HCT116 (cell line): Measurements from ENCODE around the gene THSD7B. TPM values are rescaled to one million over a fixed set of nuclear protein-coding genes. Genes with fewer than 3 reads are reported as not detected.

Experiments
- ATAC-seq: fragments of 200-7000 bp; cut with Tn5 transposase; 2 replicates; pipeline ENCODE4 v1.9.1; 2020; ENCODE audit warnings: mild to moderate bottlenecking, moderate library complexity
- BruUV-seq: library from RNA; stranded (reverse); fragments of 400-500 nt; replicated peaks from 2 replicates; lab custom pipeline; 2021; lab: Mats Ljungman, UMichigan
- CTCF ChIA-PET: fragments of 300-600 bp; sonication (Branson Sonifier 250); formaldehyde crosslinking; loops from one replicate; lab custom pipeline; 2021; ENCODE audit warnings: antibody characterized with exemption; lab: Charles Lee
- POLR2A ChIA-PET: fragments of 300-600, 350-600 bp; sonication (Branson Sonifier 250); formaldehyde crosslinking; loops from one replicate; lab custom pipeline; 2021; ENCODE audit warnings: antibody characterized with exemption; lab: Charles Lee
- RAD21 ChIA-PET, 2 experiments: fragments of 300-600 bp; sonication (Branson Sonifier 250); formaldehyde crosslinking; loops; one replicate each; lab custom pipeline; 2023; ENCODE audit warnings: low total read pairs in 2 of 2; ENCODE audit not compliant: uncharacterized antibody in 2 of 2, unreplicated experiment in 2 of 2, low non-redundant PET in 1 of 2; lab: Charles Lee
- DNase-seq: peaks from one replicate; pipeline ENCODE4 v3.0.0-alpha.2; 2010; ENCODE audit warnings: low read depth, low spot score
- H2AFZ ChIP-seq: fragments of 200-600 bp; shearing (Covaris generic), sonication (generic); 2 replicates; pipeline ENCODE4 v1.6.1; 2017; ENCODE audit warnings: low read depth, mixed run types, mixed read lengths, antibody characterized with exemption, low read length; ENCODE audit not compliant: poor library complexity, severe bottlenecking
- H3K27ac ChIP-seq: 2 replicates; pipeline ENCODE4 v1.5.1; 2012; ENCODE audit warnings: low read depth, low read length
- H3K27me3 ChIP-seq: fragments of 200-600 bp; sonication (generic); 2 replicates; pipeline ENCODE4 v1.6.1; 2016; ENCODE audit warnings: mixed run types, low read length, mixed read lengths; ENCODE audit not compliant: insufficient read depth
- H3K36me3 ChIP-seq, 2 experiments: fragments of 200-500 bp in 1 of 2; fragments of 200-600 bp in 1 of 2; sonication (Bioruptor generic) in 1 of 2; sonication (generic) in 1 of 2; 2 replicates each; pipeline versions ENCODE4 v1.5.1 to v1.6.1; 2014 to 2016; ENCODE audit warnings: low read length in 2 of 2, inconsistent platforms in 1 of 2, mixed read lengths in 1 of 2, mixed run types in 1 of 2; ENCODE audit not compliant: insufficient read depth in 2 of 2, control insufficient read depth in 1 of 2
- H3K4me1 ChIP-seq, 2 experiments: fragments of 200-600 bp in 1 of 2; sonication (generic) in 1 of 2; 2 replicates each; pipeline versions ENCODE4 v1.5.1 to v1.6.1; 2012 to 2017; ENCODE audit warnings: low read length in 2 of 2, inconsistent platforms in 1 of 2, mild to moderate bottlenecking in 1 of 2, mixed read lengths in 1 of 2, mixed run types in 1 of 2, moderate library complexity in 1 of 2; ENCODE audit not compliant: insufficient read depth in 2 of 2, control insufficient read depth in 1 of 2
- H3K4me2 ChIP-seq: fragments of 200-600 bp; sonication (generic); 2 replicates; pipeline ENCODE4 v1.6.1; 2017; ENCODE audit warnings: mixed run types, low read length, mixed read lengths
- H3K4me3 ChIP-seq, 2 experiments: fragments of 200-600 bp in 1 of 2; sonication (generic) in 1 of 2; replicated peaks in 1 of 2; 2 replicates each; pipeline ENCODE4 v1.5.1; 2011 to 2016; ENCODE audit warnings: low read length in 2 of 2, control low read depth in 1 of 2, low read depth in 1 of 2, mild to moderate bottlenecking in 1 of 2, mixed read lengths in 1 of 2, mixed run types in 1 of 2
- H3K79me2 ChIP-seq: fragments of 200-600 bp; sonication (generic); 2 replicates; pipeline ENCODE4 v1.6.1; 2017; ENCODE audit warnings: mild to moderate bottlenecking, mixed run types, low read length, moderate library complexity, mixed read lengths; ENCODE audit not compliant: insufficient read depth
- H3K9ac ChIP-seq: fragments of 200-600 bp; sonication (generic); 2 replicates; pipeline ENCODE4 v1.6.1; 2016; ENCODE audit warnings: low read length, mixed read lengths
- H3K9me2 ChIP-seq: fragments of 200-600 bp; sonication (generic), shearing (Covaris generic); 2 replicates; pipeline ENCODE4 v1.6.1; 2017; ENCODE audit warnings: mixed run types, mild to moderate bottlenecking, moderate library complexity; ENCODE audit not compliant: insufficient read depth
- H3K9me3 ChIP-seq, 2 experiments: fragments of 200-500 bp in 1 of 2; fragments of 200-600 bp in 1 of 2; sonication (Bioruptor generic) in 1 of 2; sonication (generic) in 1 of 2; 2 replicates each; pipeline ENCODE4 v1.6.1; 2014 to 2017; ENCODE audit warnings: low read length in 2 of 2, mixed read lengths in 2 of 2, inconsistent platforms in 1 of 2, low read depth in 1 of 2, mild to moderate bottlenecking in 1 of 2, mixed run types in 1 of 2, moderate library complexity in 1 of 2; ENCODE audit not compliant: control insufficient read depth in 1 of 2, insufficient read depth in 1 of 2
- H4K20me1 ChIP-seq: fragments of 200-600 bp; sonication (generic), shearing (Covaris generic); 2 replicates; pipeline ENCODE4 v1.6.1; 2017; ENCODE audit warnings: mixed run types, mild to moderate bottlenecking, moderate library complexity; ENCODE audit not compliant: insufficient read depth
- ATF3 ChIP-seq: IDR thresholded peaks from 2 replicates; pipeline ENCODE4 v1.6.1; 2012
- CBX3 ChIP-seq: IDR thresholded peaks from 2 replicates; pipeline ENCODE4 v1.6.1; 2012; ENCODE audit warnings: low read depth
- CEBPB ChIP-seq: IDR thresholded peaks from 2 replicates; pipeline ENCODE4 v1.6.1; 2012; ENCODE audit warnings: low read depth
- CTCF ChIP-seq, 3 experiments: fragments of 200-600 bp in 1 of 3; sonication (generic) in 1 of 3; IDR thresholded peaks in 2 of 3; conservative IDR thresholded peaks in 1 of 3; 2 replicates each; pipeline ENCODE4 v1.5.1; 2012 to 2017; ENCODE audit warnings: low read depth in 2 of 3, low read length in 2 of 3, antibody characterized with exemption in 1 of 3, borderline replicate concordance in 1 of 3, control low read depth in 1 of 3, mild to moderate bottlenecking in 1 of 3, mixed read lengths in 1 of 3, mixed run types in 1 of 3, moderate library complexity in 1 of 3; ENCODE audit not compliant: insufficient read depth in 1 of 3
- EGR1 ChIP-seq: IDR thresholded peaks from 2 replicates; pipeline ENCODE4 v1.6.1; 2012; ENCODE audit warnings: low read depth
- ELF1 ChIP-seq: IDR thresholded peaks from 2 replicates; pipeline ENCODE4 v1.6.1; 2012; ENCODE audit warnings: low read depth, borderline replicate concordance
- EZH2 ChIP-seq: fragments of 200-600 bp; sonication (generic); IDR thresholded peaks from 2 replicates; pipeline ENCODE4 v1.6.1; 2017; ENCODE audit warnings: antibody characterized with exemption, mixed run types
- EZH2phosphoT487 ChIP-seq: fragments of 200-600 bp; IDR thresholded peaks from 2 replicates; pipeline ENCODE4 v1.6.1; 2018; ENCODE audit warnings: antibody characterized with exemption, borderline replicate concordance
- FOSL1 ChIP-seq: IDR thresholded peaks from 2 replicates; pipeline ENCODE4 v1.6.1; 2012; ENCODE audit warnings: low read depth
- JUND ChIP-seq: IDR thresholded peaks from 2 replicates; pipeline ENCODE4 v1.6.1; 2012
- MAX ChIP-seq: IDR thresholded peaks from 2 replicates; pipeline ENCODE4 v1.6.1; 2012
- POLR2A ChIP-seq: IDR thresholded peaks from 2 replicates; pipeline ENCODE4 v1.7.0; 2011; ENCODE audit warnings: borderline replicate concordance; ENCODE audit not compliant: insufficient read depth, insufficient read length; ENCODE audit errors: extremely low read depth
- POLR2AphosphoS5 ChIP-seq: IDR thresholded peaks from 2 replicates; pipeline ENCODE4 v1.6.1; 2011; ENCODE audit warnings: mild to moderate bottlenecking, low read depth, low read length, moderate library complexity
- REST ChIP-seq: IDR thresholded peaks from 2 replicates; pipeline ENCODE4 v1.6.1; 2012; ENCODE audit warnings: low read depth
- SP1 ChIP-seq: IDR thresholded peaks from 2 replicates; pipeline ENCODE4 v1.6.1; 2012; ENCODE audit warnings: low read depth
- SRF ChIP-seq: IDR thresholded peaks from 2 replicates; pipeline ENCODE4 v1.6.1; 2012; ENCODE audit warnings: low read depth
- TCF7L2 ChIP-seq: IDR thresholded peaks from 2 replicates; pipeline ENCODE4 v1.7.0; 2011; ENCODE audit warnings: borderline replicate concordance, inconsistent platforms; ENCODE audit not compliant: insufficient read depth, insufficient read length; ENCODE audit errors: extremely low read depth
- ZBTB33 ChIP-seq: IDR thresholded peaks from 2 replicates; pipeline ENCODE4 v1.6.1; 2011; ENCODE audit warnings: mild to moderate bottlenecking, low read length, moderate library complexity; ENCODE audit not compliant: insufficient replicate concordance; ENCODE audit errors: extremely low read depth
- ZFX ChIP-seq: fragments of 450-650 bp; IDR thresholded peaks from 2 replicates; pipeline ENCODE4 v1.6.1; 2017
- ZNF274 ChIP-seq: fragments of 200-500 bp; sonication (Bioruptor generic); IDR thresholded peaks from 2 replicates; pipeline ENCODE4 v1.6.1; 2014; ENCODE audit warnings: mild to moderate bottlenecking, low read depth, low read length, inconsistent platforms
- intact Hi-C: fragments of 100-400 bp; cut with micrococcal nuclease; formaldehyde crosslinking; loops from 2 replicates; pipeline ENCODE4 v1.10.0; 2022
- total RNA-seq: library from RNA; stranded (reverse); gene quantifications from one replicate; pipeline ENCODE4 v1.2.1, GENCODE V29; 2021; ENCODE audit not compliant: unreplicated experiment

THSD7B gene
- total RNA-seq, 1 experiment from 2014 or later: not detected

GRCh38 chr2:137670111-137670510, 904.8 kb downstream of the THSD7B start:
- TF ChIP-seq EGR1: no peak
- TF ChIP-seq MAX: no peak
- TF ChIP-seq JUND: no peak
- no peak for TF ChIP-seq TCF7L2
- no peak for TF ChIP-seq CEBPB
- TF ChIP-seq ZBTB33: no peak
- TF ChIP-seq POLR2A: no peak
- no peak for TF ChIP-seq SP1
- no peak for TF ChIP-seq FOSL1
- TF ChIP-seq ELF1: no peak
- no peak for TF ChIP-seq ZFX
- no peak for TF ChIP-seq CTCF (IDR thresholded peaks at IDR 0.05 in 2 of 3, conservative IDR thresholded peaks at IDR 0.05 in 1 of 3; ENCODE audit: borderline replicate concordance in 1 of 3, insufficient read depth in 1 of 3, low read depth in 2 of 3, low read length in 2 of 3)
- no peak for TF ChIP-seq EZH2
- TF ChIP-seq EZH2phosphoT487: no peak
- TF ChIP-seq ATF3: no peak
- no peak for TF ChIP-seq CBX3
- TF ChIP-seq ZNF274: no peak
- TF ChIP-seq SRF: no peak
- no peak for TF ChIP-seq REST
- no peak for TF ChIP-seq POLR2AphosphoS5
- H3K27me3 ChIP-seq: no peaks in the 10 kb centered on the region; the same call in 1 of the 2 replicates
- no peaks in the 10 kb centered on the region for H3K9me3 ChIP-seq
- H3K9ac ChIP-seq: no peak overlapping the region
- no peak for ATAC-seq
- DNase-seq: no peak
- ChIA-PET POLR2A (no interaction called here), CTCF (no interaction called here), RAD21 (no interaction called here)
- no peaks in the 10 kb centered on the region for H3K79me2 ChIP-seq
- H3K4me3 ChIP-seq: no peak overlapping the region
- no peaks in the 10 kb centered on the region for H4K20me1 ChIP-seq
- no peaks in the 10 kb centered on the region for H3K4me1 ChIP-seq
- no peaks in the 10 kb centered on the region for H3K36me3 ChIP-seq
- no peaks in the 10 kb centered on the region for H3K9me2 ChIP-seq
- intact Hi-C loops: loop anchor here (10.0 kb wide), 1 partner anchor 1245 kb away; no protein-coding TSS in a partner anchor
- H3K4me2 ChIP-seq: no peak overlapping the region
- no TSS peak for BruUV-seq
- no peak overlapping the region for H3K27ac ChIP-seq
- H2AFZ ChIP-seq: no peak overlapping the region
